ENCODE data around the gene EIF2B5.

DNA sequence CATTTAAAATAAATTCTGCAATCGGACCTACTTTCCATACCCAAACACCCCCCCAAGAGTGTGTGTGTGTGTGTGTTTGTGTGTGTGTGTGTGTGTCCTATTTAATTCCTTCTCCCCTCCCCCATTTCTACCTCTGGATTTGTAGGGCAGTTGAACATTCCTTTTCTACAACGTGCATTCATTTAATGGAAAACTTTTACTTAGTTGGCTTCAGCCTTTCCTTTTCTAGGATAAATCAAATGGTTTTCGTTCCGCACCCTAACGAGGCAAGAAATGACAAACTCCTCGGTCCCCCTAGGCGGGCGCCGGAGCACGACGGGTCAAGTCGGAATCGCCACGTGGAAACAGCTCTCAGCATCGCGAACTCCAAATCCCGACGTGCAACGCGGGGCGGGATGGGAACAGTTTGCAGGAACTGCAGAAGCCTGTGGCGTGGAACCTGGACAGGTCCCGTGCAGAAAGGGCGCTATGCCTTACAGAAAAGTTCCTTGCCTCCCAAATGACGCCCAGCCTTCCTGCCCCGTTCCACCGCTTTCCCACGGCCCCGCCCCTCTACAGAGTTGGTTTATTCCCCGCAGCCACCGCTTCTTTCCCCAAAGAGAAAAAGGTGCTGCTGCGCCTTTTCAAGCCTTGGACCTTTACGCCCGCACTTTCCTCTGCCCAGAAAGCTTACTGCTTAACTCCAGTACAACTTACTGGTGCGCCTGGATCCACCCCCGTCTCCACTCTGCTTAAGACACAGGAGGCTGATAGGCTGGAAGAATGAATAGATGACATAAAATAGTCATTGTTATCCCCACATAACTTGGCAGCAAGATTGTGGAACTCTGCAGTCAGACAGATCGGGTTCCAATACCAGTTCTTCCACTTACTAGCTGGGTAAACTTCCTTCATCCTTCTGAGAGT, 1.1 kb upstream of the EIF2B5 start:
- TF ChIP-seq POLR2A (IDR thresholded peaks at IDR 0.05) (peak in 1 of 2 donors; percentile 53), EP300 (IDR thresholded peaks at IDR 0.05) (no peak), POLR2AphosphoS5 (IDR thresholded peaks at IDR 0.05) (peak; percentile 43 to 77 (median 69))

Data from sigmoid colon (tissue), 4 donors.